Lower leg skin (tissue), 4 donors: ENCODE data around the gene ARF1. TPM values are rescaled to one million over a fixed set of nuclear protein-coding genes. Genes with fewer than 3 reads are reported as not detected.
"Not testable (repeated sequence)": the region's sequence is repeated elsewhere in the genome, so short reads cannot be mapped to it uniquely, and the experiment has no call there.

ENCODE experiments used
- DNase-seq, 2 donors: peaks; one replicate each; pipeline ENCODE4 v3.0.0-alpha.2; 2019; ENCODE audit warnings: low spot score in 2 of 2
- H3K4me3 ChIP-seq: fragments of 200-600 bp; sonication (generic); 2 replicates; pipeline ENCODE4 v1.5.1; 2017; ENCODE audit warnings: mild to moderate bottlenecking, low read depth; ENCODE audit not compliant: poor library complexity, severe bottlenecking
- CTCF ChIP-seq, 3 donors: fragments of 450-650 bp; IDR thresholded peaks; one replicate each; pipeline ENCODE4 v1.5.1; 2016; ENCODE audit warnings: antibody characterized with exemption in 3 of 3, mild to moderate bottlenecking in 3 of 3, moderate library complexity in 2 of 3
- POLR2A ChIP-seq, 2 donors: fragments of 450-650 bp; IDR thresholded peaks; one replicate each; pipeline ENCODE4 v1.6.1; 2016 to 2017; ENCODE audit warnings: antibody characterized with exemption in 2 of 2, mild to moderate bottlenecking in 1 of 2, moderate library complexity in 1 of 2
- WGBS, 2 donors: methylation state at CpG; one replicate each; pipeline ENCODE4 v1.1.5; 2018; 5-methylcytosine and 5-hydroxymethylcytosine counted together
- intact Hi-C: fragments of 100-400 bp; cut with DNase I; formaldehyde crosslinking; loops from one replicate; pipeline ENCODE4 v1.15.0; 2023; ENCODE audit warnings: low total_unique reads
- total RNA-seq, 4 donors: library from RNA; depleted of rRNA; stranded (reverse); fragments of >200 nt; gene quantifications; one replicate each; pipeline ENCODE4 v1.1.0, GENCODE V29; 2016

The ARF1 gene
- total RNA-seq, 4 donors from 2014 or later: 242 to 326 (median 317) TPM

DNA sequence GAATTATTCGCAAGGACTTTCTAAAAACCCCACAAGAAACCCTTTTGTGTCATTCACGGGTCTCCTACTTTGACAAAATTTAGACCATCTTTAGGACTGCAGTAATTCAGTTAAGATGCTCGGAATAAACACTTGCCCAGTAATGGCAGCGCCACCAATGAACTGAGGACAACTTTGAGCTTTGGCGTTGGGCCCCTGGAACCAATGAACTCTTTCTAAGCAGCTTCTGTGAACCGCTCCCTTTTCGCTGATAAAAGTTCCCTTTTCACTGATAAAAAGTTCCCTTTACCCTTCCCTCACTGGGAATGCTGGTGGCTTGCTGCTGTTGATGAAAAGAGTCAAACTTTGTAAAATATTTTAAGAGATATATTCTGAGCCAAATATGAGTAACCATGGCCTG is 28.0 kb downstream of the ARF1 start:
- 89 to 91% methylated on average over 7 of the region's 7 CpGs for WGBS, 2 donors
- no peak overlapping the region for H3K4me3 ChIP-seq
- peak in 1 of 2 donors; percentile 67 for DNase-seq
- no peak for TF ChIP-seq CTCF (IDR thresholded peaks at IDR 0.05)
- no peak for TF ChIP-seq POLR2A (IDR thresholded peaks at IDR 0.05)
- intact Hi-C loops: no loop called here

DNA sequence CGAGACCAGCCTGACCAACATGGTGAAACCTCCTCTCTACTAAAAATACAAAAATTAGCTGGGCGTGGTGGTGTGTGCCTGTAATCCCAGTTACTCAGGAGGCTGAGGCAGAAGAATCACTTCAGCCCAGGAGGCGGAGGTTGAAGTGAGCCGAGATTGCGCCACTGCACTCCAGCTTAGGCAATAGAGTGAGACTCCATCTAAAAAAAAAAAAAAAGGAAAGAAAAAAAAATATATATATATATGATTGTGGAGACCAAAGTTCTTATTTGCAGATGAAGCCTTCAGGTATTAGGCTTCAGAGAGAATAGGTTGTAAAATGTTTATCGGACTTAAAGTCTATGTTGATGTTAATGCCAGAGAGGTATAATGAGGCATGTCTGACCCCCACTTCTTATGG is 28.8 kb downstream of the ARF1 start:
- H3K4me3 ChIP-seq, intact Hi-C loops: not testable (repeated sequence)
- peak in 1 of 2 donors; percentile 71 for DNase-seq
- 91 to 95% methylated on average over 6 of the region's 6 CpGs for WGBS, 2 donors

DNA sequence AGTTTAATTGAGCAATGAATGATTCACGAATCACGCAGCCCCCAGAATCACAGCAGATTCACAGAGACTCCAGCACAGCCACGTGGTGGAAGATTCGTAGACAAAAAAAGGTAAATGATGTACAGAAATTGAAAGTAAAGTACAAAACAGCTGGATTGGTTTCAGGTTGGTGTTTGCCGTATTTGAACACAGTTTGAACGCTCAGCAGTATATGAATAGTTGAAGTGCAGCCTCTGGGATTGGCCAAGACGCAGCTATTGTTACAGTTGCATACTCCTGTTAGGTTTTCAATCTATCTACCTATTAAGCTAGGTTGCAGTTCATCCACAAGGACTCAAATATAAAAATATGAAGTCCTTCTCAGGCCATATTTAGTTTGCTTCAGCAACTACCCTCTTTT is 29.7 kb downstream of the ARF1 start:
- intact Hi-C loops: no loop called here
- WGBS, 2 donors: 90 to 93% methylated on average over 7 of the region's 7 CpGs
- no peak for TF ChIP-seq CTCF (IDR thresholded peaks at IDR 0.05)
- no peak for TF ChIP-seq POLR2A (IDR thresholded peaks at IDR 0.05)
- no peak overlapping the region for H3K4me3 ChIP-seq
- DNase-seq: peak in 1 of 2 donors; percentile 25

DNA sequence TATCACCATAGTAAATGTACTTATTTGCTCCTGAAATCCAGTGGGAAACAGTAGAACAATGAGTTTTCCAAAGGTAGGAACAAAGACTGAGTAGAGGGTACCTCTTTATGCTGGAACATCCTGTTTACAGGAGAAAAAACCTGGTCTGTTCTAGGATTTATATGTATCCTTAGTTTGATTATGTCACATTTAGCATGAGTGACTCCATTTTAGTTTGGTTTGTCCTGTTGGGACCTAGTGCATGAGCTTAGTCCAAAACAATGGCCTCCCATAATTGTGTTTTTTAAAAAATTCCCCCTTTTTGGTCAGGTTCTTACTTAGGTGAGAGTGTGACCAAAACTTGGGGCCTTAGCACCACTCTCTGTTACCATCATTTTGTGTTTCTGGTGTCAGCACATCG is 30.1 kb downstream of the ARF1 start:
- WGBS, 2 donors: 94 to 100% methylated on average over 1 of the region's 1 CpG
- intact Hi-C loops: no loop called here
- TF ChIP-seq POLR2A (IDR thresholded peaks at IDR 0.05): no peak
- TF ChIP-seq CTCF (IDR thresholded peaks at IDR 0.05): no peak
- DNase-seq: no peak
- no peak overlapping the region for H3K4me3 ChIP-seq

GRCh38 chr1:228114827-228115226 is 32.3 kb downstream of the ARF1 start:
- intact Hi-C loops: no loop called here

GRCh38 chr1:228117335-228117734 is 34.8 kb downstream of the ARF1 start:
- 97% methylated on average over 4 of the region's 4 CpGs for WGBS, 2 donors
- intact Hi-C loops: no loop called here
- TF ChIP-seq CTCF (IDR thresholded peaks at IDR 0.05): no peak
- TF ChIP-seq POLR2A (IDR thresholded peaks at IDR 0.05): no peak
- no peak for DNase-seq
- H3K4me3 ChIP-seq: no peak overlapping the region

More at GRCh38 chr1:228114827-228115226, 32.3 kb downstream of the ARF1 start:
- no peak for TF ChIP-seq POLR2A (IDR thresholded peaks at IDR 0.05)
- TF ChIP-seq CTCF (IDR thresholded peaks at IDR 0.05): no peak
- no peak overlapping the region for H3K4me3 ChIP-seq
- 76 to 78% methylated on average over 3 of the region's 3 CpGs for WGBS, 2 donors
- no peak for DNase-seq
